Measurements from ENCODE around the gene GPR25.

GRCh38 chr1:200889571-200889970 lies 16.8 kb downstream of the GPR25 start:
- TF ChIP-seq POLR2A (IDR thresholded peaks at IDR 0.05) (no peak), CTCF (IDR thresholded peaks at IDR 0.05) (no peak), POLR2AphosphoS5 (IDR thresholded peaks at IDR 0.05) (no peak)

All from breast epithelium (tissue), 3 donors.